ENCODE results near the gene FAM219A.

GRCh38 chr9:34490360-34490759 lies 32.0 kb upstream of the FAM219A start:
- TF ChIP-seq CTBP1 (IDR thresholded peaks at IDR 0.05; ENCODE audit: borderline replicate concordance) (no peak), BHLHE40 (IDR thresholded peaks at IDR 0.05; ENCODE audit: borderline replicate concordance) (no peak), ELF4 (IDR thresholded peaks at IDR 0.05) (no peak), L3MBTL2 (conservative IDR thresholded peaks at IDR 0.05) (no peak), FOXK2 (IDR thresholded peaks at IDR 0.05) (no peak), NFRKB (IDR thresholded peaks at IDR 0.05) (no peak), HDGF (IDR thresholded peaks at IDR 0.05; ENCODE audit: borderline replicate concordance) (no peak)
